GM12875 (cell line): Measurements from ENCODE around the gene SFSWAP.

Experiments used
- H3K4me3 ChIP-seq: one replicate; pipeline ENCODE4 v1.5.1; 2011; ENCODE audit warnings: low read depth, low read length, control low read depth
- TF ChIP-seq, protein P1 (sequence below): IDR thresholded peaks from 2 replicates; pipeline ENCODE4 v1.5.1; 2011; ENCODE audit warnings: low read depth, mild to moderate bottlenecking, control low read depth, inconsistent platforms, low read length, moderate library complexity, borderline replicate concordance; ENCODE audit not compliant: insufficient read depth

SFSWAP gene

DNA sequence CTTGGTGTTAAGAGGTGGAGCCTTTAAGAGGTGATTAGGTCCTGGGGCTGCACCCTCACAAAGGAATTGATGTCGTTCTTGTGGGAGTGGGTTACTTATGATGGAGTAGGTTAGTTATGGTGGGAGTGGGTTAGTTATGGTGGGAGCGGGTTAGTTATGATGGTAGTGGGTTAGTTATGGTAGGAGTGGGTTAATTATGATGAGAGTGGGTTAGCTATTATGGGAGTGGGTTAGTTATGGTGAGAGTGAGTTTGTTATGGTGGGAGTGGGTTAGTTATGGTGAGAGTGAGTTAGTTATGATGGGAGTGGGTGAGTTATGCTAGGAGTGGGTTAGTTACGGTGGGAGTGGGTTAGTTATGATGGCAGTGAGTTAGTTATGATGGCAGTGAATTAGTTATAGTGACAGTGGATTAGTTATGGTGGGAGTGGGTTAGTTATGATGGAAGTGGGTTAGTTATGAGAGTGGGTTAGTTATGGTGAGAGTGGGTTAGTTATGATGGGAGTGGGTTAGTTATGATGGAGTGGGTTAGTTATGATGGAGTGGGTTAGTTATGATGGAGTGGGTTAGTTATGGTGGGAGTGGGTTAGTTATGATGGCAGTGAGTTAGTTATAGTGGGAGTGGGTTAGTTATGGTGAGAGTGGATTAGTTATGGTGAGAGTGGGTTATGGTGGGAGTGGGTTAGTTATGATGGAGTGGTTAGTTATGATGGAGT is 22.6 kb upstream of the SFSWAP start:
- TF ChIP-seq, protein P1, sequence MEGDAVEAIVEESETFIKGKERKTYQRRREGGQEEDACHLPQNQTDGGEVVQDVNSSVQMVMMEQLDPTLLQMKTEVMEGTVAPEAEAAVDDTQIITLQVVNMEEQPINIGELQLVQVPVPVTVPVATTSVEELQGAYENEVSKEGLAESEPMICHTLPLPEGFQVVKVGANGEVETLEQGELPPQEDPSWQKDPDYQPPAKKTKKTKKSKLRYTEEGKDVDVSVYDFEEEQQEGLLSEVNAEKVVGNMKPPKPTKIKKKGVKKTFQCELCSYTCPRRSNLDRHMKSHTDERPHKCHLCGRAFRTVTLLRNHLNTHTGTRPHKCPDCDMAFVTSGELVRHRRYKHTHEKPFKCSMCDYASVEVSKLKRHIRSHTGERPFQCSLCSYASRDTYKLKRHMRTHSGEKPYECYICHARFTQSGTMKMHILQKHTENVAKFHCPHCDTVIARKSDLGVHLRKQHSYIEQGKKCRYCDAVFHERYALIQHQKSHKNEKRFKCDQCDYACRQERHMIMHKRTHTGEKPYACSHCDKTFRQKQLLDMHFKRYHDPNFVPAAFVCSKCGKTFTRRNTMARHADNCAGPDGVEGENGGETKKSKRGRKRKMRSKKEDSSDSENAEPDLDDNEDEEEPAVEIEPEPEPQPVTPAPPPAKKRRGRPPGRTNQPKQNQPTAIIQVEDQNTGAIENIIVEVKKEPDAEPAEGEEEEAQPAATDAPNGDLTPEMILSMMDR, result no peak
- H3K4me3 ChIP-seq, result no peak overlapping the region

DNA sequence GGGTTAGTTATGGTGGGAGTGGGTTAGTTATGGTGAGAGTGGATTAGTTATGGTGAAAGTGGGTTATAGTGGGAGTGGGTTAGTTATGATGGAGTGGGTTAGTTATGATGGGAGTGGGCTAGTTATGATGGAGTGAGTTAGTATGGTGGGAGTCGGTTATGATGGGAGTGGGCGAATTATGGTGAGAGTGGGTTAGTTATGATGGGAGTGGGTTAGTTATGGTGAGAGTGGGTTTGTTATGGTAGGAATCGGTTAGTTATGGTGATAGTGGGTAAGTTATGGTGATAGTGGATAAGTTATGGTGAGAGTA is 22.1 kb upstream of the SFSWAP start:
- H3K4me3 ChIP-seq, result no peak overlapping the region
- TF ChIP-seq, protein P1, result no peak

DNA sequence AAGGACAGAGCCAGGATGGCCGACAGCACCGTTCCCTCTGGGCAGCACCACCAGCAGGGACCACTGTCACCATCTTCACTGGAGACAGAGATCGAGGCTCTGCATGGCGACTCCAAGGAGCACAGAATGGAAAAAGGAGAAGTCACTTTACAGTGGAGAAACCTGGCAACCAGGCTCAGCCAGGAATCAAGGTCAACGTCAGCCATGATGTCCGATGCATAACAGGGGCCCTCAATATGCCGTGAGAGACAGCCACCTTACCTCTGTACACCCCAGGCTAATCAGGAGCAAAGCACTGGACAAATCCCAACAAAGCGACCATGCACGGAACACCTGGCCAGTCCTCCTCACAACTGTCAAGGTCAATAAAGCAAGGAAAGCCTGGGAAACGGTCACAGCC is 20.6 kb upstream of the SFSWAP start:
- no peak overlapping the region for H3K4me3 ChIP-seq
- TF ChIP-seq, protein P1, result no peak

DNA sequence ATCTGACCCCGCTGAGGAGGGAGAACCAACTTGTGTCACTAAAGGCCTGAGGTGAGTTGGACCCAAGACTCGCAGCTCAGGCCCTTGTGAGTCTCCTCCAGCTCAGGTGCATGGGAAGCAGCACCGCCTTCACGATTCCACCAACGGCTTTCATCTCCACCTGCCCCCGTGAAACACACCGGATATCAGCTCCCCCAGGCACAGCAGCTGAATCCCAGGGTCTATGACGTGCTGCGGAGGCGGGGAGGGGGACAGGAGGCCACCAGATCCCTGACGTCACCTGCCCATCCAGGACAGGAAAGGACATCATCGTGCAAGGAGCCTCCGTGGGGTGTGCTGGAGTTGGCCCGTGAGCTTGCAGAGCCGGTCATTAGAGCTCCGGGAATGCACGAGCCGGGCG is 18.5 kb upstream of the SFSWAP start:
- no peak overlapping the region for H3K4me3 ChIP-seq
- TF ChIP-seq, protein P1, result no peak

DNA sequence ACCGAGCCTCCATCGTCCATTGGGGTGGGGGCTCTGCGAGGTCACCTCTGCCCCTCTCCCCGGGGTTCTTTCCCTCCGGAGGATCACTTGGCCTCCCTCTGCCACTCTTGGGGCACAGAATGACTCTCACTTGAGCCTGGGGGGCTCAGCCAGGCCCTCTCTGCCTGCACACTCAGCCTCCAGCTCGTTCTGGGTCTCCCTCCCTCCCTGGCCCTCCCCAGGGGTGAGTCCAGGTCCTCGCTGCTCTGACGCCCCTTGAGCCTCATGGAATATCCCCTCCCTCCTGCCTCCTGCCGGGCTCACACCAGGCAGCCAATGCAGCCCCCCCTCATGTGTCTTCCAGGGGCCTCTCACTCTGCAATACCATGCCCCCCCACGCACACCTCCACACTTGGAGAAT is 17.7 kb upstream of the SFSWAP start:
- TF ChIP-seq, protein P1, result no peak
- no peak overlapping the region for H3K4me3 ChIP-seq

DNA sequence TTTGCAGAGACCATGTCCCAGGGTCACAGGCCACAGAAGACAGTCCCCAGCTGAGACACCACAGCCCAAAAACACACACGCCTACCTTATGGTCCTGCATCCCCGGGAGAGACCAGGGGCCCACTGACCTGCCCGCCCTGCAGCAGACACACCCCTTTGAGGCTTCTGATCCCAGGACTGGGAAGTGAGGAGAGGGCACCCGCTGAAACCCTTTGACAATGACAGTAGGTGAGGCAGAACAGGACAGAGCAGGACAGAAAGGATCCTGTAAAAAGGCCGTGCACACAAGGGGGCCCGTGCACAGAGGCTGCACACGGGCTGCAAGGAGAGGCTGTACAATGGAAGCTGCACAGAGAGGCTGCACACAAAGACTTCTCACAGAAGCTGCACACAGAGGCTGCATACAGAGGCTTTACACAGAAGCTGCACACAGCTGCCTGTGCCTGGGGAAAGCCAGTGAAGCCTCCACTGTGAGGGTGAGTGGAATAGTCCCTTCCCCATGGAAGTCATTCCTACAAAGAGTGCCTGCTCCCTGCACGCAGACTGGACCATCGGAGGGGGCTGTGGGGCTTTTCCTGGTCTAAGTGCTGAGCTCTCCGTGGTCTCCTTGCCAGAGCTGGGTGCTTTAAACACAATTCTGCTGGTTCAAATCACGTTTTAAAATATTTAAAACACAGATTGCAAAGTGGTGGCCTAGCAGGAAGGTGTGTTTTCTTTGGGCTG is 16.6 kb upstream of the SFSWAP start:
- no peak overlapping the region for H3K4me3 ChIP-seq
- TF ChIP-seq, protein P1, result no peak

DNA sequence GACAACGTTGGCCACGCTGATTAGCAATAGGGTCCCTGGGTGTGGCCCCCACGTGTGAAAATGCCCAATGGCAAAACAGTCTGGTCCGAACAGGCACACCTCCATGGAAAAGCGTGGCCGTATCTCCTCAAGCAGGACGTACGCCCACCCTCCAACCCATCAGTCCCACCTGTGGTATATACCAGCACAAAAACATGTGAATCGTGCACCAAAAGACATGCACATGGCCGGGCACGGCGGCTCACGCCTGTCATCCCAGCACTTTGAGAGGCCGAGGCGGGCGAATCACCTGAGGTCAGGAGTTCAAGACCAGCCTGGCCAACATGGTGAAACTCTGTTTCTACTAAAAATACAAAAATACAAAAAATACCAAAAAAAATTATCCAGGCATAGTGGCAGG is 14.9 kb upstream of the SFSWAP start:
- TF ChIP-seq, protein P1, result no peak
- no peak overlapping the region for H3K4me3 ChIP-seq
